HepG2 (cell line): ENCODE data around the gene MAD2L2.

Experiments
- ATF1 ChIP-seq: IDR thresholded peaks from 2 replicates; pipeline ENCODE4 v1.6.1; 2016; ENCODE audit warnings: mild to moderate bottlenecking, control low read depth
- EP300 ChIP-seq, 3 experiments: sonication (generic) in 1 of 3; formaldehyde crosslinking in 1 of 3; IDR thresholded peaks; 2 replicates each; pipeline versions ENCODE4 v1.5.1 to v1.6.1; 2011 to 2020; ENCODE audit warnings: low read depth in 2 of 3, low read length in 2 of 3, borderline replicate concordance in 1 of 3, improper control_type of control experiment in 1 of 3, mild to moderate bottlenecking in 1 of 3, missing genetic modification reagents in 1 of 3, moderate library complexity in 1 of 3
- HES4 ChIP-seq: sonication (generic); formaldehyde crosslinking; IDR thresholded peaks from 2 replicates; pipeline ENCODE4 v1.9.0; 2021; ENCODE audit warnings: mild to moderate bottlenecking, missing genetic modification reagents, borderline replicate concordance
- MEIS2 ChIP-seq: sonication (generic); formaldehyde crosslinking; IDR thresholded peaks from 2 replicates; pipeline ENCODE4 v1.9.0; 2021; ENCODE audit warnings: mild to moderate bottlenecking, missing genetic modification reagents
- MYNN ChIP-seq: sonication (generic); formaldehyde crosslinking; IDR thresholded peaks from 2 replicates; pipeline ENCODE4 v1.4.0; 2020; ENCODE audit warnings: mild to moderate bottlenecking, low read depth, missing genetic modification reagents
- RFX1 ChIP-seq: fragments of 450-650 bp; IDR thresholded peaks from 2 replicates; pipeline ENCODE4 v1.6.1; 2017
- ZNF772 ChIP-seq: sonication (generic); formaldehyde crosslinking; IDR thresholded peaks from 2 replicates; pipeline ENCODE4 v1.5.0; 2020; ENCODE audit warnings: mild to moderate bottlenecking, missing genetic modification reagents
- TF ChIP-seq, protein P1 (sequence below): sonication (generic); formaldehyde crosslinking; IDR thresholded peaks from 2 replicates; pipeline ENCODE4 v1.4.0; 2020; ENCODE audit warnings: low read depth, mild to moderate bottlenecking, missing genetic modification reagents
- TF ChIP-seq, protein P2 (sequence below): sonication (generic); formaldehyde crosslinking; IDR thresholded peaks from 2 replicates; pipeline ENCODE4 v1.4.0; 2020; ENCODE audit warnings: missing genetic modification reagents, borderline replicate concordance
- TF ChIP-seq, protein P3 (sequence below): sonication (generic); formaldehyde crosslinking; IDR thresholded peaks from 2 replicates; pipeline ENCODE4 v1.5.0; 2020; ENCODE audit warnings: mild to moderate bottlenecking, missing genetic modification reagents, moderate library complexity
- TF ChIP-seq, protein P4 (sequence below): sonication (generic); formaldehyde crosslinking; IDR thresholded peaks from 2 replicates; pipeline ENCODE4 v1.5.1; 2020; ENCODE audit warnings: missing genetic modification reagents, mild to moderate bottlenecking, borderline replicate concordance
- TF ChIP-seq, protein P5 (sequence below): sonication (generic); formaldehyde crosslinking; IDR thresholded peaks from 2 replicates; pipeline ENCODE4 v1.9.0; 2022; ENCODE audit warnings: low read depth, missing genetic modification reagents
- TF ChIP-seq, protein P6 (sequence below): sonication (generic); formaldehyde crosslinking; IDR thresholded peaks from 2 replicates; pipeline ENCODE4 v1.5.0; 2020; ENCODE audit warnings: missing genetic modification reagents, mild to moderate bottlenecking, borderline replicate concordance

DNA sequence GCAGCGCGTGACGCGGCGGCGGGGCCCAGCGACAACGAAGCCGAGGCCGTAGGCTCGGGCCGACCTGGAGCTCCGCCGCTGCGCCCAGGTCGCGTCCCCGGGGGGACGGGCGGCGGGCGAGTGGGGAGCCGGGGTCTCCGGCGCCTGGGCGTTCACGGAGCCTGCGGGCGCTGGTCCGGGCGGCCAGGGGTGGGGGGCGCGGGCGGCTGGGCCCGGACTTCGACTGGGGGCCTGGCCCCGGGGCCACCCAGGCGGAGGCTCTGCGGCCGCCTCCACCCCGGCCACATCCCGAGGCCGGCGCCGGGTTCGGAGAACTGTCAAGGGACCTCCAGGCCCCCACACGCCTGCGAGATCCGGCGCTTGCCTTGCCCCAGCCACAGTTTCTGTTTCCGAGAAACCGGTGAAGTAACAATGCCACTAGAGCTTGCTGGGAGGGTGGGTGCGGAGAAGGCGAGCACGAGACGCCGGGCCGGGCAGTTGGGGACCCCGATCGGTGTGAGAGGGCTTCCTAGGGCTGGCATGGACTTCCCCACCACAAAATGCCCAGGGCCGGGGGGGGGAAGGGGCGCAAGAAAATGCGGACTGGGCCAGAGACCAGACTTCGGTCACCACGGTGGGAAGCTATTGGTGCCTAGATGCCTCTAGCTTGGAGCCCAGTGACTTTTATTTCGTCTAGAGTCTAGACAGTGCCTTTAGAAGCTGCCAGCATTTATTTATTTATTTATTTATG is 16.4 kb downstream of the MAD2L2 start:
- TF ChIP-seq, protein P1, sequence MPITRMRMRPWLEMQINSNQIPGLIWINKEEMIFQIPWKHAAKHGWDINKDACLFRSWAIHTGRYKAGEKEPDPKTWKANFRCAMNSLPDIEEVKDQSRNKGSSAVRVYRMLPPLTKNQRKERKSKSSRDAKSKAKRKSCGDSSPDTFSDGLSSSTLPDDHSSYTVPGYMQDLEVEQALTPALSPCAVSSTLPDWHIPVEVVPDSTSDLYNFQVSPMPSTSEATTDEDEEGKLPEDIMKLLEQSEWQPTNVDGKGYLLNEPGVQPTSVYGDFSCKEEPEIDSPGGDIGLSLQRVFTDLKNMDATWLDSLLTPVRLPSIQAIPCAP (CRISPR knock-in tag), result no peak
- TF ChIP-seq, protein P2, sequence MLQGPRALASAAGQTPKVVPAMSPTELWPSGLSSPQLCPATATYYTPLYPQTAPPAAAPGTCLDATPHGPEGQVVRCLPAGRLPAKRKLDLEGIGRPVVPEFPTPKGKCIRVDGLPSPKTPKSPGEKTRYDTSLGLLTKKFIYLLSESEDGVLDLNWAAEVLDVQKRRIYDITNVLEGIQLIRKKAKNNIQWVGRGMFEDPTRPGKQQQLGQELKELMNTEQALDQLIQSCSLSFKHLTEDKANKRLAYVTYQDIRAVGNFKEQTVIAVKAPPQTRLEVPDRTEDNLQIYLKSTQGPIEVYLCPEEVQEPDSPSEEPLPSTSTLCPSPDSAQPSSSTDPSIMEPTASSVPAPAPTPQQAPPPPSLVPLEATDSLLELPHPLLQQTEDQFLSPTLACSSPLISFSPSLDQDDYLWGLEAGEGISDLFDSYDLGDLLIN (CRISPR knock-in tag), result no peak
- TF ChIP-seq, protein P3, sequence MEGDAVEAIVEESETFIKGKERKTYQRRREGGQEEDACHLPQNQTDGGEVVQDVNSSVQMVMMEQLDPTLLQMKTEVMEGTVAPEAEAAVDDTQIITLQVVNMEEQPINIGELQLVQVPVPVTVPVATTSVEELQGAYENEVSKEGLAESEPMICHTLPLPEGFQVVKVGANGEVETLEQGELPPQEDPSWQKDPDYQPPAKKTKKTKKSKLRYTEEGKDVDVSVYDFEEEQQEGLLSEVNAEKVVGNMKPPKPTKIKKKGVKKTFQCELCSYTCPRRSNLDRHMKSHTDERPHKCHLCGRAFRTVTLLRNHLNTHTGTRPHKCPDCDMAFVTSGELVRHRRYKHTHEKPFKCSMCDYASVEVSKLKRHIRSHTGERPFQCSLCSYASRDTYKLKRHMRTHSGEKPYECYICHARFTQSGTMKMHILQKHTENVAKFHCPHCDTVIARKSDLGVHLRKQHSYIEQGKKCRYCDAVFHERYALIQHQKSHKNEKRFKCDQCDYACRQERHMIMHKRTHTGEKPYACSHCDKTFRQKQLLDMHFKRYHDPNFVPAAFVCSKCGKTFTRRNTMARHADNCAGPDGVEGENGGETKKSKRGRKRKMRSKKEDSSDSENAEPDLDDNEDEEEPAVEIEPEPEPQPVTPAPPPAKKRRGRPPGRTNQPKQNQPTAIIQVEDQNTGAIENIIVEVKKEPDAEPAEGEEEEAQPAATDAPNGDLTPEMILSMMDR (CRISPR knock-in tag), result no peak
- TF ChIP-seq ZNF772 (CRISPR knock-in tag) (no peak), MEIS2 (CRISPR knock-in tag) (no peak), MYNN (no peak), HES4 (CRISPR knock-in tag) (no peak), RFX1 (no peak), EP300 (IDR thresholded peaks at IDR 0.05; ENCODE audit: low read depth in 2 of 2, low read length in 2 of 2) (no peak), EP300 (CRISPR knock-in tag; IDR thresholded peaks at IDR 0.05; ENCODE audit: borderline replicate concordance) (no peak), ATF1 (CRISPR knock-in tag) (no peak)
- TF ChIP-seq, protein P4, sequence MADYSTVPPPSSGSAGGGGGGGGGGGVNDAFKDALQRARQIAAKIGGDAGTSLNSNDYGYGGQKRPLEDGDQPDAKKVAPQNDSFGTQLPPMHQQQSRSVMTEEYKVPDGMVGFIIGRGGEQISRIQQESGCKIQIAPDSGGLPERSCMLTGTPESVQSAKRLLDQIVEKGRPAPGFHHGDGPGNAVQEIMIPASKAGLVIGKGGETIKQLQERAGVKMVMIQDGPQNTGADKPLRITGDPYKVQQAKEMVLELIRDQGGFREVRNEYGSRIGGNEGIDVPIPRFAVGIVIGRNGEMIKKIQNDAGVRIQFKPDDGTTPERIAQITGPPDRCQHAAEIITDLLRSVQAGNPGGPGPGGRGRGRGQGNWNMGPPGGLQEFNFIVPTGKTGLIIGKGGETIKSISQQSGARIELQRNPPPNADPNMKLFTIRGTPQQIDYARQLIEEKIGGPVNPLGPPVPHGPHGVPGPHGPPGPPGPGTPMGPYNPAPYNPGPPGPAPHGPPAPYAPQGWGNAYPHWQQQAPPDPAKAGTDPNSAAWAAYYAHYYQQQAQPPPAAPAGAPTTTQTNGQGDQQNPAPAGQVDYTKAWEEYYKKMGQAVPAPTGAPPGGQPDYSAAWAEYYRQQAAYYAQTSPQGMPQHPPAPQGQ (CRISPR knock-in tag), result no peak
- TF ChIP-seq, protein P5, sequence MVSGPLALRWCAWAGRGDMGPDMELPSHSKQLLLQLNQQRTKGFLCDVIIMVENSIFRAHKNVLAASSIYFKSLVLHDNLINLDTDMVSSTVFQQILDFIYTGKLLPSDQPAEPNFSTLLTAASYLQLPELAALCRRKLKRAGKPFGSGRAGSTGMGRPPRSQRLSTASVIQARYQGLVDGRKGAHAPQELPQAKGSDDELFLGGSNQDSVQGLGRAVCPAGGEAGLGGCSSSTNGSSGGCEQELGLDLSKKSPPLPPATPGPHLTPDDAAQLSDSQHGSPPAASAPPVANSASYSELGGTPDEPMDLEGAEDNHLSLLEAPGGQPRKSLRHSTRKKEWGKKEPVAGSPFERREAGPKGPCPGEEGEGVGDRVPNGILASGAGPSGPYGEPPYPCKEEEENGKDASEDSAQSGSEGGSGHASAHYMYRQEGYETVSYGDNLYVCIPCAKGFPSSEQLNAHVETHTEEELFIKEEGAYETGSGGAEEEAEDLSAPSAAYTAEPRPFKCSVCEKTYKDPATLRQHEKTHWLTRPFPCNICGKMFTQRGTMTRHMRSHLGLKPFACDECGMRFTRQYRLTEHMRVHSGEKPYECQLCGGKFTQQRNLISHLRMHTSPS (CRISPR knock-in tag), result no peak
- TF ChIP-seq, protein P6, sequence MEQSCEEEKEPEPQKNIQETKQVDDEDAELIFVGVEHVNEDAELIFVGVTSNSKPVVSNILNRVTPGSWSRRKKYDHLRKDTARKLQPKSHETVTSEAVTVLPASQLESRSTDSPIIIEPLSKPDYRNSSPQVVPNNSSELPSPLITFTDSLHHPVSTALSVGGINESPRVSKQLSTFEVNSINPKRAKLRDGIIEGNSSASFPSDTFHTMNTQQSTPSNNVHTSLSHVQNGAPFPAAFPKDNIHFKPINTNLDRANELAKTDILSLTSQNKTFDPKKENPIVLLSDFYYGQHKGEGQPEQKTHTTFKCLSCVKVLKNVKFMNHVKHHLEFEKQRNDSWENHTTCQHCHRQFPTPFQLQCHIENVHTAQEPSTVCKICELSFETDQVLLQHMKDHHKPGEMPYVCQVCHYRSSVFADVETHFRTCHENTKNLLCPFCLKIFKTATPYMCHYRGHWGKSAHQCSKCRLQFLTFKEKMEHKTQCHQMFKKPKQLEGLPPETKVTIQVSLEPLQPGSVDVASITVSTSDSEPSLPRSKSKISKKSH, result no peak
